Choroid plexus epithelial cell (primary cell): ENCODE measurements around the gene WDR18.
A peak's percentile ranks its signal among the peaks of the same experiment; 100 is the strongest.

ENCODE experiments used
- DNase-seq: peaks from one replicate; pipeline ENCODE4 v3.0.0-alpha.2; 2010; ENCODE audit warnings: low read depth
- H3K4me3 ChIP-seq: 2 replicates; pipeline ENCODE4 v1.5.1; 2011; ENCODE audit warnings: low read depth, mild to moderate bottlenecking, control low read depth, low read length, moderate library complexity
- CTCF ChIP-seq: conservative IDR thresholded peaks from 2 replicates; pipeline ENCODE4 v1.5.1; 2011; ENCODE audit warnings: low read depth, mild to moderate bottlenecking, control low read depth, inconsistent platforms, low read length, moderate library complexity

Gene WDR18

GRCh38 chr19:970695-971094 is 13.4 kb upstream of the WDR18 start:
- DNase-seq, result peak; percentile 40
- no peak overlapping the region for H3K4me3 ChIP-seq
- TF ChIP-seq CTCF, result peak; percentile 78

GRCh38 chr19:971795-972194 is 12.3 kb upstream of the WDR18 start:
- DNase-seq, result no peak
- TF ChIP-seq CTCF, result no peak
- H3K4me3 ChIP-seq, result no peak overlapping the region

DNA sequence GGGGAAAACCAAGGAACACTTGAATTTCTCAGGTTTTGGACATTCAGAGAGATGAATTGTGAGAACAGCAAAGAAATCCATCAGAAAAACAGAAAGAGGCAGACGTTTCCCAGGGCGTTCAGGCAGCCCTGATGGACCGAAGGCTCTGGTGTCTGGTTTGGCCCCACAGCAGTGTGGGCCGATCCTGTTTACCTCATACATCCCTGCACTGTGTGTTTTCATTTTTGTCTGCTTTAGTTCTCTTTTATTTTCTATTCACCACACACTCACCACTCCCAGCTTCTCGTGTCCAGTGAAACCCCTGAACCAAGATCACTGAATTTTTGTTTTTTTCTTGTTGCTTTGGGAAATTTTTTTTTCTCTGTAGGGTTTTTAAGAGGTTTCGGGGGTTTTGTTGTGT is 11.9 kb upstream of the WDR18 start:
- TF ChIP-seq CTCF, result no peak
- DNase-seq, result no peak
- H3K4me3 ChIP-seq, result no peak overlapping the region

DNA sequence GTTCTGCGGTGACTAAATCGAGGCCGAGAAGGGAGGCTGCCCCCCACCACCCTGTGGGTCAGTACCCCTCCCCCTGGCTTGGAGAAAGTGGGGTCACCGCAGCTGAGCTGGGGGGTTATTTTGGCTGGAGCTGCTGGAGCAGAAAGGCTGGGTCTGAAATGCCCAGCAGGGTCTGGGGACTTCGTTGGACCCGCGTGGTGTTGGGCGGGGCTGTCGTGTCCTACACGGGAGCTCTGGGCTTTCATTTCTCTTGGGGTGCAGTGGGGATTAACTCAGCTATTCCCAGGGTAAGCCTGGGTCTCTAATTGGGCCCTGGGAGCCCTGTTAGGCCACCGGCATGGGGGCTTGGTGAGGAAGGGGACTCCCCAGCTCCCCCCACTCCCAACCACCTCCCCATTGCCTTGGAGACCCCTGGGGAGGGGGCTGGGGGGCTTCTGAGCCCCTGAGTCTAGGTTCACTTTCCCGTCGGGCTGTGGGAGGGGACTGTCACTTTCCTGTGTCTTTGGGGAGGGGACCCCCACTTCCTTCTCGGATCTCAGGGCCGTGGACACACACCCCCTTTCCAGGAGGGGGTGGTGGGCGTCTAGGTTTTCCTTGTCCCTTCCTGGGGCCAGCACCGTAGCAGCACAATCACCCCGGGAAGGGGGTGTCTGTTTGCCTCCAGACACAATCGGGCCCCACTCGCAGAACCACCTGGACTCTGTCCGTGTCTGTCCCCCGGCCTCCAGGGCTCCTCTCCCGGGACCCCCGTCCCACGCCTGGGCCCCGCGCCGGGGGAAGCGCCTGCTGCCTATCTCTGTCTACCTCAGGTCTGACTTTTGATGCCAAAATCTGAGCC is 10.2 kb upstream of the WDR18 start:
- no peak for TF ChIP-seq CTCF
- DNase-seq, result no peak
- H3K4me3 ChIP-seq, result no peak overlapping the region

DNA sequence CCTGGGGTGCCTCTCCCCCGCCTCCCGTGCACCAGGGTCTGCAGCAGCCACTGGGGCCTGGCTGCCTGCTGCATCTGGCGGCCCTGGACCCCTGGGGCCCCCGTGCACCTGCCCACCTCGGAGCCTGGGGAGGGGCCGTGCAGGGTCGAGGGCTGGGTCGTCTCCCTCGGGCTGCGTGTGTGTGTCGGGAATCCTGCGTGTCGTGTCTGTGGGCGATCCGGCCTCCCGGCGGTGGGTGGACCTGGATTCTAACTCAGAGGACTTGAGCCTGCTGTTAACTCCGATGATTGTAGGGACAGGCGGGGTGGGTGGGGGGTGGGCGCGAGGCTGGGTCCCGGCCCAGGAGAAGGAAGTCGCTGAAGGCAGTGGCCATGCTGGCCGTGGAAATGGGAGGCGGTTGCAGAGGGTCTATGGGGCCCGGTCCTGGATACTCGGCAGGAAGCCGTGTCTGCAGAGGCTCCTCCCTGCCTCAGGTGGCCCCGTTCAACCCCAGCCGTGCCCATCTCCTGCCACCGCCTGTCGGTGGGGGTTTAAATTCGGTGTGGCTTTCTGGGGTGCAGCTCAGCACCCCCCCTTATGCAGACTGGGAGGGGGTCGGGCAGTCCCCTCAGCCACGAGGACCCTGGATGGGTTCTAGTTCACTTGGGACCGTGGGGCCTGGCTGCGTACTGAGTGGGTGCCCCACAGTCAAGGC is 9.4 kb upstream of the WDR18 start:
- DNase-seq, result no peak
- TF ChIP-seq CTCF, result no peak
- H3K4me3 ChIP-seq, result no peak overlapping the region

DNA sequence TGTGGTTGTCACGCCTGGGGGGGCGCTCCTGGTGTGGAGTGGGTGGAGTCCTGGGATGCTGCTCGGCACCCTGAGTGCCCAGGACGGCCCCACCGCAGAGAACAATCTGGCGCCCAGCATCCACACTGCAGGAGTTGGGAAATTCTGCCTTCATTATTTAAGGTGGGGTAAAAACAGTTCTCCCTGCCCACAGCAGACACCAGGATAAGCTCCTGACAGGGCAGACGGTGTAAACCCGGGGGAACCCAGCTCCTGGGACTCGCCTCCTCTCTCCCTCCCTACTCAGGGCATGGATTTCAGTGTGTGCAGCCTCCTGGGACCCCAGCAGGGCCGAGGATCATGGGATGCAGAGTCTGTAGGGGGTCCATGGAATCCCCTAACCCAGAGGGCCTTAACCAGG is 7.7 kb upstream of the WDR18 start:
- no peak for TF ChIP-seq CTCF

More for the DNA sequence above, 7.7 kb upstream of the WDR18 start:
- no peak for DNase-seq
- no peak overlapping the region for H3K4me3 ChIP-seq
